GM12874 (cell line): Measurements from ENCODE around the gene APPL2.

Experiments used
- TF ChIP-seq, protein P1 (sequence below): IDR thresholded peaks from 2 replicates; pipeline ENCODE4 v1.5.1; 2011; ENCODE audit warnings: low read depth, mild to moderate bottlenecking, control low read depth, low read length, moderate library complexity; ENCODE audit not compliant: insufficient read depth

The APPL2 gene

DNA sequence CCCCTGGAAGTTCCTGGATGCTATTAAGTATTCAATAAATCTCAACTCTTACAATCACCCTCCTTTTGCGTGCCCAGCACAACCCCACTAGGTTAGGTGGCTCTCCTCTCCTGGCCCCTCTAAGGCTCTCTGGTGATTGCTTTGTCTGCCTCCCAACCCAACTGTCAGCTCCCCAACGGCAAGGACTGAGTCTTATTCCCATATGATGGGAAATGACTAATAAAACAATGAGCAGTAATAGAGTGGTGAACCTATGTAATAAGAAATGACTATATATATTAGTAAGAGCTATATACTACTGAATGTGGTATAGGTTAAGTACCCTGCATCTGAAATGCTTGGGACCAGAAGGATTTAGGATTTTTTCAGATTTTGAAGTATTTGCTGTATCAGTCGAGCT is 8.1 kb downstream of the APPL2 start:
- TF ChIP-seq, protein P1, sequence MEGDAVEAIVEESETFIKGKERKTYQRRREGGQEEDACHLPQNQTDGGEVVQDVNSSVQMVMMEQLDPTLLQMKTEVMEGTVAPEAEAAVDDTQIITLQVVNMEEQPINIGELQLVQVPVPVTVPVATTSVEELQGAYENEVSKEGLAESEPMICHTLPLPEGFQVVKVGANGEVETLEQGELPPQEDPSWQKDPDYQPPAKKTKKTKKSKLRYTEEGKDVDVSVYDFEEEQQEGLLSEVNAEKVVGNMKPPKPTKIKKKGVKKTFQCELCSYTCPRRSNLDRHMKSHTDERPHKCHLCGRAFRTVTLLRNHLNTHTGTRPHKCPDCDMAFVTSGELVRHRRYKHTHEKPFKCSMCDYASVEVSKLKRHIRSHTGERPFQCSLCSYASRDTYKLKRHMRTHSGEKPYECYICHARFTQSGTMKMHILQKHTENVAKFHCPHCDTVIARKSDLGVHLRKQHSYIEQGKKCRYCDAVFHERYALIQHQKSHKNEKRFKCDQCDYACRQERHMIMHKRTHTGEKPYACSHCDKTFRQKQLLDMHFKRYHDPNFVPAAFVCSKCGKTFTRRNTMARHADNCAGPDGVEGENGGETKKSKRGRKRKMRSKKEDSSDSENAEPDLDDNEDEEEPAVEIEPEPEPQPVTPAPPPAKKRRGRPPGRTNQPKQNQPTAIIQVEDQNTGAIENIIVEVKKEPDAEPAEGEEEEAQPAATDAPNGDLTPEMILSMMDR = no peak

DNA sequence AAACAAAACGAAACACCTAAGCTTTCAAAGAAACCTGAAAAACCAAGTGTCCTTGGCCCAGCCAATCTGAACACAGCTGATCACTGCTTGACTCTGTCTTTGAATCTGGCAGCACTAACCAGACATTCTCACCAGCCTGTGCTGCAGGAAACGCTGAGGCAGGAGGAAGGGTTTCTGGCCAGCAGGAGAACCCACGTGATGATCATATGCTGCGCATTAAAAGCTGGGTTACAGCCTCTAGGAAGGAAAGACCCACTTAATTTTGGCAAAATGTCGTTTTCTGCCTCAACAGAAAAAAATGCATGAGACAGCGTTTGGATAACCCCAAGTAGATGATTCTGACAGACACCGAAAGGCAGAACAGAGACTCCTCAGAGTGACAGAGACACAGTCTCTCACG is 9.8 kb downstream of the APPL2 start:
- TF ChIP-seq, protein P1 = no peak

DNA sequence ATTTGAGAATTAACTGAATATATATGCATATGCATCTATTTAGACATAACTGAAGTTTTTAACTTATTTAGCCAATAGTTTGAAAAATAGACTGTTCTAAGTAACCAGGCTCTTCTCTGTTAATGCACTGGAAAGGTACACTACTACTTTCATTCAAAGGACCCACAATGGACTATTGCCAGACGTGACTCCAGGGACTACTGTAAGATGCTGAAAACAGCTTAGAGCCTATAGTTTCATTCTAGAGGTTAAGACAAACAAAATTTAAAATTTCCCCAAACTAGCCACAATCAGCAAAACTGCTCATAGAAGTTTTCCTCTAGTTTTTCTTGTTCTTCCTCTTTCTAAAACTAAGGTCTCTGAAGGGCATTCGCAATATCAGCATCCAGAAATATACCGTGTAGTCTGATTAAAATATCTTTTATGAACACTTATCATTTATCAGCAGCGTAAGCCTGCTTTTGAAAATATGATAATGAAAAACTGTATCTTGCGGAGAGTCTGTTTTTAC is 10.4 kb downstream of the APPL2 start:
- TF ChIP-seq, protein P1 = no peak

DNA sequence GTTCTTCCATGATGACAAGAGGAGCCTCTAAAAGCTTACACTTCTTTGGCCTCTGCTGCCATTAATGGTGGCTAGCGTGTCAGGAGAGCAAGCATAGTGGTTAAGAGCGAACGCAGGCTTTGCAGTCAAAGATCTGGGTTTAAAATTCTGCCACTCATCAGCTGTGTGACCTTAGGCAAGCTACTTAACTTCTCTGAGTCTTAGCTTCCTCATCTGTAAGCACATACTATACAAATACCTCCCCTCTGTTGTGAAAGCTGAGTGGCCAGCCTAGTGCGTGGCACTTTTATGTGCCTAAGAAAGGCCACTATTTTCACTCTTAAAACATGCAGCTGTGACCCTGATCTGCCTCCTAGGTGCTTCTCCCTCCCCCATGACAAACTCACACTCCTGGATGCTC is 11.6 kb downstream of the APPL2 start:
- TF ChIP-seq, protein P1 = no peak

DNA sequence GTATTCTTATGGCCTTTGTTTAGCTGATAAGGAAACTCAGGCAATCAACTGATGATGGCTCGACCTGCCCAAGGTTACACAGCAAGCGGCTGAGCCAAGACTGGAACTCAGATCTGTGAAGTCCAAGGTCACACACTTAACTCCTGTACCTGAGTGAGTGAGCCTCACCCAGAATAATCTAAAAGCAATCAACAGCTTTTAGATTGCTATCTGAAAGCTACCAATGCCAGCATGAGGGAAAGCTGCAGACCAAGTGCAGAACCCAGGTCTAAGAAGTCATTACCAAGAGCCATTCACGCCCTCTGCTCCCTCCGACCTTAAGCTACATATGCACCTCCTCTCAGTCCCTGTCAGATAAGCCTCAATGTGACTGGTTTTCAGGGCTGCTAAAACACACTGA is 12.1 kb downstream of the APPL2 start:
- TF ChIP-seq, protein P1 = no peak

DNA sequence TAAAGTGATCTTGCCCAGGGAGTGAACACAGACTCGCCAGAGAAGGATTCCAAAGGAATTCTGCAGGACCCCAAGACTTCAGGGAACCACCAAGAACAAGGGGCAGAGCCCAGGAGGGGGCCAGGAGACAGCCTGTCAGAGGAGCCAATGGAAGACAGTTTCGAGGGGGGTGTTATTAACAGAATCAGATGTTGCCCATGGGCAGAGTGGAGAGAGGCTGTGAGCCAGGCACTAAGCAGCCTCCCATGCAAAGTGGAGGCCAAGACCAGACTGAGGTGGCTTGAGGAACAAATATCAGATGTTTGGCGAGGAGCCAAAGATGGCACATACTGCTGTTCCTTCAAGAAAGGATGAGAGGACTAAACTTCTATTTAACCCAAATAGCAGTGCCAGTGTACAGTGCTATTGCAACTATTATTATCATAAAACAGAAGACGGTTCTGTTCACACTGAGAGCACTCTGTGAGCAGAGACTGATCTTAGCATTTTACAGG is 12.6 kb downstream of the APPL2 start:
- TF ChIP-seq, protein P1 = no peak

DNA sequence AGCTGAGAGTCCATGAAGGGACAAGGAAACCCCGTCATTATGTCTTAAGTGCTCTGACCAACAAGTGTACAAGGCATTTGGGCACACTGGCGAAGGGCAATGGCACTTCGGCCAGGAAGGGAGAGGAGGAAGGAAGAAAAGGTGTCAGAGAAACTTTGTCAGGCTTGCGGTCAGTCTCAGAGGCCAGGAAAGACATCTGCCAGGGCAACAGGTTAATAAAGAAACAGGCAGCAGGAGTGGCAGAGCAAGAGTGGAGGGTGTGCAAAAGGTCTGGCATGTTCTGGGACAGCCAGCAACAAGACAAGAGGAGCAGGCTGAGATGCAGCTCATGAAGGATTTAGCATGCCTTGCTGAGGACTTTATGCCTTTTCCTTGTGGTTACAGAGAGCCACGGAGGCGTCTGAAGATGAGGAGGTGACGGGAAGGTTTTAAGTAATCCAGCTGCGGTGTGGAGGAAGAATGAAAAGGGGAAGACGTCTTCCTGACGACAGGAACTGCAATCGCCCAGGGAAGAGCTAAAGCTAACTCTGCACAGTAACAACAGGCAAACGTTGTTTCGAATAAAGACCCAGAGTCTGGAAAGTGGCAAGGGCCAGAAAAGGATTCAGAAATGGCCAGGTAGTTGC is 13.1 kb downstream of the APPL2 start:
- TF ChIP-seq, protein P1 = no peak
